Measurements from ENCODE around the gene ULK2.

DNA sequence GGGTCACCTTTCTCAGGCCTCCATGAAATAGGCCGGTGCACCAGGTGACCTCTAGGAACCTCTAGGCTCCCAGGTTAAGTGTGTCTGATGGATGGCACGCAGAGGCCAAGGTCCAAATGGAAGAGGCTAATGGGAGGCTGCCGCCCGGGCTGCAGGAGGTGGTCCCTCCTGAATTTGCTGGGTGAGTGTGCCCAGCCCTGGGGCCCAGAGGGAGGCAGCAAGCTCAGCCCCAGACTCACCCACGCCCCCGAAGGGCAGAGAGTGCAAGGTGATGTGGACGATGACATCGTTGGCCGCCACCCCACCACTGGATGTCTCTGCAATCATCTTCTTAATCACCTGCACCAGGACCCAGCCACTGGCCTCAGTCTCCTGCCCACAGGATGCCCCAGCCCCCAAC lies 129.0 kb downstream of the ULK2 start:
- no peak for TF ChIP-seq EZH2 (IDR thresholded peaks at IDR 0.05; ENCODE audit: borderline replicate concordance, low read depth, low read length, poor library complexity, severe bottlenecking)
- TF ChIP-seq, protein P1, sequence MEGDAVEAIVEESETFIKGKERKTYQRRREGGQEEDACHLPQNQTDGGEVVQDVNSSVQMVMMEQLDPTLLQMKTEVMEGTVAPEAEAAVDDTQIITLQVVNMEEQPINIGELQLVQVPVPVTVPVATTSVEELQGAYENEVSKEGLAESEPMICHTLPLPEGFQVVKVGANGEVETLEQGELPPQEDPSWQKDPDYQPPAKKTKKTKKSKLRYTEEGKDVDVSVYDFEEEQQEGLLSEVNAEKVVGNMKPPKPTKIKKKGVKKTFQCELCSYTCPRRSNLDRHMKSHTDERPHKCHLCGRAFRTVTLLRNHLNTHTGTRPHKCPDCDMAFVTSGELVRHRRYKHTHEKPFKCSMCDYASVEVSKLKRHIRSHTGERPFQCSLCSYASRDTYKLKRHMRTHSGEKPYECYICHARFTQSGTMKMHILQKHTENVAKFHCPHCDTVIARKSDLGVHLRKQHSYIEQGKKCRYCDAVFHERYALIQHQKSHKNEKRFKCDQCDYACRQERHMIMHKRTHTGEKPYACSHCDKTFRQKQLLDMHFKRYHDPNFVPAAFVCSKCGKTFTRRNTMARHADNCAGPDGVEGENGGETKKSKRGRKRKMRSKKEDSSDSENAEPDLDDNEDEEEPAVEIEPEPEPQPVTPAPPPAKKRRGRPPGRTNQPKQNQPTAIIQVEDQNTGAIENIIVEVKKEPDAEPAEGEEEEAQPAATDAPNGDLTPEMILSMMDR (conservative IDR thresholded peaks at IDR 0.05; ENCODE audit: low read depth, low read length) = no peak
